Measurements from ENCODE around the gene USP53. TPM values are rescaled to one million over a fixed set of nuclear protein-coding genes. Genes with fewer than 3 reads are reported as not detected.

Gene USP53
- total and polyA plus RNA-seq, 10 of the 15 experiments (the other 5 are each of a cell fraction or from before 2014, with no cell fraction given): 0.23 to 4.0 (median 2.7) TPM

DNA sequence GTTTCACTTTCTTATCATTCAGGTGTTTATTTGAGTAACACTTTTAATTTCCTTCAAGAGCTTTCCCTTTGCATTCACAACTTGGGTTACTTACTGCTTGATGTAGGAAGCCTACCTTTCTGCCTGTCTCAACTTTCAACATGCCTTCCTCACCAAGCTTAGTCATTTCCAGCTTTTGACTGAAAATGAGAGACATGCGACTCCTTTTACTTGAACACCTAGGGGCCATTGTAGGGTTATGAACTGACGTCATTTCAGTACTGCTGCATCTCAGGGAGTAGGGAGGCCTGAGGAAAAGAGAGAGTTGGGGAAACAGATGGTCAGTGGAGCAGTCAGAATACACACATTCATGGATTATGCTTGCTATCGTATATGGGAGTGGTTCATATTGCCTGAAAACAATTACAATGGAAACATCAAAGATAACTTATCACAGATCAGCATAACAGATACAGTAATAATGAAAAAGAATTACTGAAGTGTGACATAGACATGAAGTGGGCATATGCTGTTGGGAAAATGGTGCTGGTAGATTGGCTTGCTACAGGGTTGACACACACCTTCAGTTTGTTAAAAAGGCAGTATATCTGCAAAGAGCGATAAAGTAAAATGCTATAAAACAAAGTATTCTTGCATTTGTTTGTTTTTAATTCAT lies 25.7 kb downstream of the USP53 start (continued):
- TF ChIP-seq FOS (IDR thresholded peaks at IDR 0.05; ENCODE audit: borderline replicate concordance, extremely low read depth, insufficient read length): no peak
- no peak for TF ChIP-seq NR2C2 (IDR thresholded peaks at IDR 0.05; ENCODE audit: borderline replicate concordance, control insufficient read depth, insufficient read length, low read depth)
- TF ChIP-seq ESRRA (IDR thresholded peaks at IDR 0.05; ENCODE audit: low read length): no peak
- TF ChIP-seq ZBED1 (IDR thresholded peaks at IDR 0.05; ENCODE audit: borderline replicate concordance): peak; percentile 92

DNA sequence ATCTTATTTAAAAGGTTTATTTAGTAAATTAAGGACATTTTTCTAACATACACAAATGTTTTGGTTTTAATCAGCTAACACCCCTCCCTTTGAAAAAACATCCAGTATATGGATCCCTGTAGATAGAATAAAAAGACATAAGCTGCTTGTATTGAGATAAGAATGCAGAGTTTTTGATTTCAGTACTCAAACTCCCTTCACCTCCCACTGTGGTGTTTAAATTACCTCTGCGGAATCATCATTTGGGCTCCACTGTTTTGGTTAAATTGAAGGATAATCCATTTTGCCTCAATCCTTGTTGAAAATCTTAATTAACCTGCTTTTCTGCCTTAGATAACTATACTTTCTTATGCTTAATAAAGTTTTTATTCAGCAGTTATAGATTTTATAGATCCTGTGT lies 27.6 kb downstream of the USP53 start:
- Histone ChIP-seq H3K27ac (ENCODE audit: control insufficient read depth, insufficient read depth) (no peak overlapping the region), H3K4me1 (ENCODE audit: control insufficient read depth, insufficient read depth, low read length) (peaks cover 11% of the 10 kb centered on the region; the same call in 1 of the 2 replicates), H3K27me3 (replicated peaks in 1 of 2; ENCODE audit: control insufficient read depth in 2 of 2, insufficient read depth in 2 of 2, low read length in 1 of 2) (no peaks in the 10 kb centered on the region), H3K9me3 (replicated peaks; ENCODE audit: control insufficient read depth, insufficient read depth, low read length) (no peaks in the 10 kb centered on the region), H3K4me2 (ENCODE audit: control insufficient read depth, insufficient read depth) (no peak overlapping the region), H4K20me1 (ENCODE audit: control insufficient read depth, insufficient read depth) (no peaks in the 10 kb centered on the region), H3K4me3 (no peak overlapping the region), H3K79me2 (ENCODE audit: control insufficient read depth, insufficient read depth, low read length) (no peaks in the 10 kb centered on the region), H3K36me3 (ENCODE audit: control insufficient read depth in 2 of 2, insufficient read depth in 2 of 2, low read length in 1 of 2) (no peaks in the 10 kb centered on the region), H2AFZ (ENCODE audit: control insufficient read depth, low read depth, low read length) (no peak overlapping the region), H3K9ac (ENCODE audit: control insufficient read depth, insufficient read depth, low read length) (no peak overlapping the region)
- ChIA-PET SMC1A (ENCODE audit: uncharacterized antibody, unreplicated experiment) (no interaction called here), POLR2A (no interaction called here), CTCF (interaction anchor here (0.7 to 1.4 kb wide), 2 partner anchors 25 to 1546 kb away, joined by 3 read pairs; no protein-coding TSS in a partner anchor), RAD21 (ENCODE audit: unreplicated experiment) (no interaction called here)
- ATAC-seq (no peak), FAIRE-seq (no peak), DNase-seq (ENCODE audit: low read depth, low spot score) (no peak)
- no peak for TF ChIP-seq RCOR1 (conservative IDR thresholded peaks at IDR 0.05; ENCODE audit: low read depth, low read length)
- TF ChIP-seq JUND (IDR thresholded peaks at IDR 0.05; ENCODE audit: low read depth, low read length): no peak
- TF ChIP-seq, protein P1, sequence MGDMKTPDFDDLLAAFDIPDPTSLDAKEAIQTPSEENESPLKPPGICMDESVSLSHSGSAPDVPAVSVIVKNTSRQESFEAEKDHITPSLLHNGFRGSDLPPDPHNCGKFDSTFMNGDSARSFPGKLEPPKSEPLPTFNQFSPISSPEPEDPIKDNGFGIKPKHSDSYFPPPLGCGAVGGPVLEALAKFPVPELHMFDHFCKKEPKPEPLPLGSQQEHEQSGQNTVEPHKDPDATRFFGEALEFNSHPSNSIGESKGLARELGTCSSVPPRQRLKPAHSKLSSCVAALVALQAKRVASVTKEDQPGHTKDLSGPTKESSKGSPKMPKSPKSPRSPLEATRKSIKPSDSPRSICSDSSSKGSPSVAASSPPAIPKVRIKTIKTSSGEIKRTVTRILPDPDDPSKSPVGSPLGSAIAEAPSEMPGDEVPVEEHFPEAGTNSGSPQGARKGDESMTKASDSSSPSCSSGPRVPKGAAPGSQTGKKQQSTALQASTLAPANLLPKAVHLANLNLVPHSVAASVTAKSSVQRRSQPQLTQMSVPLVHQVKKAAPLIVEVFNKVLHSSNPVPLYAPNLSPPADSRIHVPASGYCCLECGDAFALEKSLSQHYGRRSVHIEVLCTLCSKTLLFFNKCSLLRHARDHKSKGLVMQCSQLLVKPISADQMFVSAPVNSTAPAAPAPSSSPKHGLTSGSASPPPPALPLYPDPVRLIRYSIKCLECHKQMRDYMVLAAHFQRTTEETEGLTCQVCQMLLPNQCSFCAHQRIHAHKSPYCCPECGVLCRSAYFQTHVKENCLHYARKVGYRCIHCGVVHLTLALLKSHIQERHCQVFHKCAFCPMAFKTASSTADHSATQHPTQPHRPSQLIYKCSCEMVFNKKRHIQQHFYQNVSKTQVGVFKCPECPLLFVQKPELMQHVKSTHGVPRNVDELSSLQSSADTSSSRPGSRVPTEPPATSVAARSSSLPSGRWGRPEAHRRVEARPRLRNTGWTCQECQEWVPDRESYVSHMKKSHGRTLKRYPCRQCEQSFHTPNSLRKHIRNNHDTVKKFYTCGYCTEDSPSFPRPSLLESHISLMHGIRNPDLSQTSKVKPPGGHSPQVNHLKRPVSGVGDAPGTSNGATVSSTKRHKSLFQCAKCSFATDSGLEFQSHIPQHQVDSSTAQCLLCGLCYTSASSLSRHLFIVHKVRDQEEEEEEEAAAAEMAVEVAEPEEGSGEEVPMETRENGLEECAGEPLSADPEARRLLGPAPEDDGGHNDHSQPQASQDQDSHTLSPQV (IDR thresholded peaks at IDR 0.05): no peak
- TF ChIP-seq MYB (IDR thresholded peaks at IDR 0.05; ENCODE audit: borderline replicate concordance, low read depth, low read length): no peak
- no peak for TF ChIP-seq NFIC (IDR thresholded peaks at IDR 0.05; ENCODE audit: low read depth, low read length)
- no peak for TF ChIP-seq ZNF384 (IDR thresholded peaks at IDR 0.05; ENCODE audit: borderline replicate concordance, low read depth, low read length)
- no peak for TF ChIP-seq RAD51 (IDR thresholded peaks at IDR 0.05)
- TF ChIP-seq TARDBP (IDR thresholded peaks at IDR 0.05; ENCODE audit: borderline replicate concordance): no peak
- no peak for TF ChIP-seq BMI1 (IDR thresholded peaks at IDR 0.05; ENCODE audit: borderline replicate concordance)
- TF ChIP-seq NFYB (IDR thresholded peaks at IDR 0.05; ENCODE audit: insufficient read depth, low read depth, low read length): no peak
- TF ChIP-seq POLR2AphosphoS2 (IDR thresholded peaks at IDR 0.05; ENCODE audit: low read depth, low read length): no peak
- TF ChIP-seq TCF12 (IDR thresholded peaks at IDR 0.05; ENCODE audit: low read depth, low read length): no peak
- TF ChIP-seq, protein P2, sequence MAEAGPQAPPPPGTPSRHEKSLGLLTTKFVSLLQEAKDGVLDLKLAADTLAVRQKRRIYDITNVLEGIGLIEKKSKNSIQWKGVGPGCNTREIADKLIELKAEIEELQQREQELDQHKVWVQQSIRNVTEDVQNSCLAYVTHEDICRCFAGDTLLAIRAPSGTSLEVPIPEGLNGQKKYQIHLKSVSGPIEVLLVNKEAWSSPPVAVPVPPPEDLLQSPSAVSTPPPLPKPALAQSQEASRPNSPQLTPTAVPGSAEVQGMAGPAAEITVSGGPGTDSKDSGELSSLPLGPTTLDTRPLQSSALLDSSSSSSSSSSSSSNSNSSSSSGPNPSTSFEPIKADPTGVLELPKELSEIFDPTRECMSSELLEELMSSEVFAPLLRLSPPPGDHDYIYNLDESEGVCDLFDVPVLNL (IDR thresholded peaks at IDR 0.05; ENCODE audit: low read depth, low read length): no peak
- WGBS (ENCODE audit: insufficient coverage, insufficient replicate concordance, low lambda C conversion rate, missing lambda C conversion rate): 100% methylated on average over 1 of the region's 1 CpG
- BruUV-seq (replicated peaks): no TSS peak
- intact Hi-C loops (cut with micrococcal nuclease; ENCODE audit: unreplicated experiment): no loop called here
- in situ Hi-C loops (cut with MboI): no loop called here

Data from GM12878 (cell line).